Cerebellar nuclear complex (tissue), 1 donor: ENCODE results near the gene CADPS.

Source experiments
- DNase-seq, 2 experiments: peaks; one replicate each; lab custom pipeline; 2025; lab: John Stamatoyannopoulos, UW

The CADPS gene

GRCh38 chr3:62374341-62375218 is 500.6 kb downstream of the CADPS start:
- no peak for DNase-seq

- no peak for DNase-seq
Observed at GRCh38 chr3:62373714-62374333, 501.4 kb downstream of the CADPS start.

GRCh38 chr3:62373215-62373614 is 502.0 kb downstream of the CADPS start, which contains the start of gene FEZF2:
FEZF2 (minus strand) TSS chr3:62373550; CDS start chr3:62372868, 682 bp downstream.
- DNase-seq: no peak

GRCh38 chr3:62372621-62373041 is 502.6 kb downstream of the CADPS start:
- no peak for DNase-seq

- no peak for DNase-seq
Observed at GRCh38 chr3:62371720-62372591, 503.3 kb downstream of the CADPS start.

- no peak for DNase-seq
Observed at GRCh38 chr3:62370858-62371719, 504.1 kb downstream of the CADPS start.

- DNase-seq: no peak
Observed at GRCh38 chr3:62370112-62370857, 504.9 kb downstream of the CADPS start.

GRCh38 chr3:62369476-62369743 is 505.8 kb downstream of the CADPS start:
- DNase-seq: no peak

GRCh38 chr3:62368705-62369475 is 506.3 kb downstream of the CADPS start:
- DNase-seq: no peak

- DNase-seq: no peak
Observed at GRCh38 chr3:62368290-62368704, 506.9 kb downstream of the CADPS start.

GRCh38 chr3:62367763-62368195 is 507.4 kb downstream of the CADPS start:
- DNase-seq: no peak

- DNase-seq: no peak
Observed at GRCh38 chr3:62366126-62366484, 509.1 kb downstream of the CADPS start.

- DNase-seq: no peak
Observed at GRCh38 chr3:62365391-62366125, 509.7 kb downstream of the CADPS start.

GRCh38 chr3:62364191-62364590 is 511.0 kb downstream of the CADPS start:
- DNase-seq: no peak

GRCh38 chr3:62363275-62363674 is 511.9 kb downstream of the CADPS start:
- no peak for DNase-seq

- DNase-seq: no peak
Observed at GRCh38 chr3:62361824-62362223, 513.4 kb downstream of the CADPS start.

GRCh38 chr3:62361261-62361660 is 514.0 kb downstream of the CADPS start:
- DNase-seq: no peak

- no peak for DNase-seq
Observed at GRCh38 chr3:62359531-62359930, 515.7 kb downstream of the CADPS start.

GRCh38 chr3:62356356-62356755 is 518.9 kb downstream of the CADPS start:
- DNase-seq: no peak
